ENCODE data around the gene RPP30. TPM values are rescaled to one million over a fixed set of nuclear protein-coding genes. Genes with fewer than 3 reads are reported as not detected.
"Not testable (repeated sequence)": the region's sequence is repeated elsewhere in the genome, so short reads cannot be mapped to it uniquely, and the experiment has no call there.

Gene RPP30
- total RNA-seq, 1 experiment from 2014 or later = 88.3 TPM

GRCh38 chr10:90930971-90931871, 59.4 kb downstream of the RPP30 start:
- DNase-seq (ENCODE audit: low spot score) = no peak
- in situ Hi-C loops (cut with HindIII; ENCODE audit: low sequenced_read_pairs) = no loop called here

GRCh38 chr10:90935581-90936275, 64.0 kb downstream of the RPP30 start:
- in situ Hi-C loops (cut with HindIII; ENCODE audit: low sequenced_read_pairs) = no loop called here

GRCh38 chr10:90936276-90936659, 64.5 kb downstream of the RPP30 start:
- in situ Hi-C loops (cut with HindIII; ENCODE audit: low sequenced_read_pairs) = no loop called here
- DNase-seq (ENCODE audit: low spot score) = no peak

More at GRCh38 chr10:90935581-90936275, 64.0 kb downstream of the RPP30 start:
- no peak for DNase-seq (ENCODE audit: low spot score)

- in situ Hi-C loops (cut with HindIII; ENCODE audit: low sequenced_read_pairs) = no loop called here
- DNase-seq (ENCODE audit: low spot score) = no peak
Observed at GRCh38 chr10:90937645-90938258, 66.0 kb downstream of the RPP30 start.

GRCh38 chr10:90939116-90939515, 67.3 kb downstream of the RPP30 start:
- no peak for DNase-seq (ENCODE audit: low spot score)
- in situ Hi-C loops (cut with HindIII; ENCODE audit: low sequenced_read_pairs) = no loop called here

- in situ Hi-C loops (cut with HindIII; ENCODE audit: low sequenced_read_pairs) = no loop called here
- no peak for DNase-seq (ENCODE audit: low spot score)
Observed at GRCh38 chr10:90939648-90940047, 67.9 kb downstream of the RPP30 start.

GRCh38 chr10:90942980-90943379, 71.2 kb downstream of the RPP30 start:
- DNase-seq (ENCODE audit: low spot score); in situ Hi-C loops (cut with HindIII; ENCODE audit: low sequenced_read_pairs): not testable (repeated sequence)

GRCh38 chr10:90944749-90945148, 73.0 kb downstream of the RPP30 start:
- in situ Hi-C loops (cut with HindIII; ENCODE audit: low sequenced_read_pairs) = no loop called here
- DNase-seq (ENCODE audit: low spot score) = no peak

- no peak for DNase-seq (ENCODE audit: low spot score)
- in situ Hi-C loops (cut with HindIII; ENCODE audit: low sequenced_read_pairs) = no loop called here
Observed at GRCh38 chr10:90945491-90946070, 73.8 kb downstream of the RPP30 start.

GRCh38 chr10:90947030-90947960, 75.5 kb downstream of the RPP30 start:
- in situ Hi-C loops (cut with HindIII; ENCODE audit: low sequenced_read_pairs) = no loop called here
- DNase-seq (ENCODE audit: low spot score) = no peak

Other genes starting within 250 kb of the RPP30 start
- gene HTR7, start 13.9 kb upstream of the RPP30 start, total RNA-seq (2014; rRNA removed; shearing (Covaris generic)) = not detected in 2 replicates
- gene ANKRD1, start 49.1 kb downstream of the RPP30 start, total RNA-seq (2014; rRNA removed; shearing (Covaris generic)) = 2.3 TPM in 2 replicates